DND-41 (cell line): ENCODE measurements around the gene CISD3.

ENCODE experiments used
- CTCF ChIP-seq: IDR thresholded peaks from 2 replicates; pipeline ENCODE4 v1.5.1; 2012; ENCODE audit warnings: borderline replicate concordance, low read length, moderate library complexity, mild to moderate bottlenecking; ENCODE audit not compliant: poor library complexity, severe bottlenecking; ENCODE audit errors: extremely low read depth
- EZH2 ChIP-seq: IDR thresholded peaks from 3 replicates; pipeline ENCODE4 v1.6.1; 2012; ENCODE audit warnings: borderline replicate concordance, low read depth, mild to moderate bottlenecking, moderate library complexity, low read length, inconsistent platforms; ENCODE audit not compliant: severe bottlenecking

- TF ChIP-seq CTCF (no peak), EZH2 (no peak)
Measured at GRCh38 chr17:38693700-38694329, 36.3 kb upstream of the CISD3 start.
